Uterus (tissue), 2 donors: ENCODE results near the gene PLA2G4B.

ENCODE experiments used
- POLR2A ChIP-seq, 2 donors: fragments of 450-650 bp; IDR thresholded peaks; one replicate each; pipeline ENCODE4 v1.6.1; 2016; ENCODE audit warnings: antibody characterized with exemption in 2 of 2, mild to moderate bottlenecking in 1 of 2, moderate library complexity in 1 of 2
- TF ChIP-seq, protein P1 (sequence below), 4 experiments: fragments of 200-600 bp in 2 of 4; fragments of 450-650 bp in 2 of 4; sonication (generic) in 2 of 4; IDR thresholded peaks; one replicate each; pipeline ENCODE4 v1.5.1; 2016 to 2019; ENCODE audit warnings: antibody characterized with exemption in 4 of 4, mild to moderate bottlenecking in 2 of 4, moderate library complexity in 1 of 4

DNA sequence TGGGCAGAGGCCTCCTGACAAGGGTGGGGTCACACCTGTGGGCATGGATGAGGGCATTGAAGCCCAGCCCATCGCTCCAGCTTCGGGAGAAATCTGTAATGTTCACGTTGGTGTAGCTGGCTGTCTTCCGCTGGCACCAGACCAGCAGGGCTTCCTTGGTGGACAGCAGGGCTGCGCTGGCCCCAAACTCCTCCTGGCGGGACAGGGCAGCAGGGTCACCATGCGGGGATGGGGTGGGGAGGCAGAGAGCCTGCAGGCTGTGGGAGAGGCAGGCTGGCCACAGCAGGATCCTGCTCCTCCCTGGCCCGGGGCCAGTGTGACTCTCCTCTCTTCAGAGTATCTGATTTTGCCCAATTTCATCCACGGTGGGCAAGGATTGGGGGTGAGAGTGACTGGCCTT lies 49.2 kb downstream of the PLA2G4B start:
- TF ChIP-seq, protein P1, sequence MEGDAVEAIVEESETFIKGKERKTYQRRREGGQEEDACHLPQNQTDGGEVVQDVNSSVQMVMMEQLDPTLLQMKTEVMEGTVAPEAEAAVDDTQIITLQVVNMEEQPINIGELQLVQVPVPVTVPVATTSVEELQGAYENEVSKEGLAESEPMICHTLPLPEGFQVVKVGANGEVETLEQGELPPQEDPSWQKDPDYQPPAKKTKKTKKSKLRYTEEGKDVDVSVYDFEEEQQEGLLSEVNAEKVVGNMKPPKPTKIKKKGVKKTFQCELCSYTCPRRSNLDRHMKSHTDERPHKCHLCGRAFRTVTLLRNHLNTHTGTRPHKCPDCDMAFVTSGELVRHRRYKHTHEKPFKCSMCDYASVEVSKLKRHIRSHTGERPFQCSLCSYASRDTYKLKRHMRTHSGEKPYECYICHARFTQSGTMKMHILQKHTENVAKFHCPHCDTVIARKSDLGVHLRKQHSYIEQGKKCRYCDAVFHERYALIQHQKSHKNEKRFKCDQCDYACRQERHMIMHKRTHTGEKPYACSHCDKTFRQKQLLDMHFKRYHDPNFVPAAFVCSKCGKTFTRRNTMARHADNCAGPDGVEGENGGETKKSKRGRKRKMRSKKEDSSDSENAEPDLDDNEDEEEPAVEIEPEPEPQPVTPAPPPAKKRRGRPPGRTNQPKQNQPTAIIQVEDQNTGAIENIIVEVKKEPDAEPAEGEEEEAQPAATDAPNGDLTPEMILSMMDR (IDR thresholded peaks at IDR 0.05): no peak
- TF ChIP-seq POLR2A (IDR thresholded peaks at IDR 0.05): no peak
